ENCODE data around the gene LIPJ.

LIPJ gene

GRCh38 chr10:88598055-88598454 lies 11.5 kb downstream of the LIPJ start:
- no peak for DNase-seq

- DNase-seq: no peak
Observed at GRCh38 chr10:88608052-88608732, 21.6 kb downstream of the LIPJ start.

GRCh38 chr10:88608780-88609179 lies 22.2 kb downstream of the LIPJ start:
- DNase-seq: no peak

GRCh38 chr10:88616250-88616977 lies 29.9 kb downstream of the LIPJ start:
- DNase-seq: no peak

- no peak for DNase-seq
Observed at GRCh38 chr10:88617772-88618300, 31.3 kb downstream of the LIPJ start.

- DNase-seq: no peak
Observed at GRCh38 chr10:88618496-88618895, 31.9 kb downstream of the LIPJ start.

- DNase-seq: no peak
Observed at GRCh38 chr10:88620441-88620840, 33.9 kb downstream of the LIPJ start.

- DNase-seq: no peak
Observed at GRCh38 chr10:88623835-88624234, 37.3 kb downstream of the LIPJ start.

GRCh38 chr10:88624840-88625239 lies 38.3 kb downstream of the LIPJ start:
- DNase-seq: no peak

- no peak for DNase-seq
Observed at GRCh38 chr10:88640186-88640585, 53.6 kb downstream of the LIPJ start.

- DNase-seq: no peak
Observed at GRCh38 chr10:88642209-88642608, 55.6 kb downstream of the LIPJ start.

- no peak for DNase-seq
Observed at GRCh38 chr10:88642963-88643362, 56.4 kb downstream of the LIPJ start.

GRCh38 chr10:88647061-88647615 lies 60.6 kb downstream of the LIPJ start:
- no peak for DNase-seq

- no peak for DNase-seq
Observed at GRCh38 chr10:88651101-88651551, 64.6 kb downstream of the LIPJ start.

- DNase-seq: no peak
Observed at GRCh38 chr10:88652616-88653015, 66.1 kb downstream of the LIPJ start.
